Mesothelial cell of epicardium (in vitro differentiated cells): ENCODE measurements around the gene RNF38. TPM values are rescaled to one million over a fixed set of nuclear protein-coding genes. Genes with fewer than 3 reads are reported as not detected.

Experiments
- DNase-seq, 2 experiments: peaks; one replicate each; pipeline ENCODE4 v3.0.0; 2021; ENCODE audit warnings: low spot score in 2 of 2; ENCODE audit not compliant: unreplicated experiment in 2 of 2
- H3K27ac Mint-ChIP-seq: 2 replicates; pipeline ENCODE4 v1.8.0; 2021; ENCODE audit warnings: mixed read lengths
- H3K27me3 Mint-ChIP-seq: 2 replicates; pipeline ENCODE4 v1.8.0; 2021; ENCODE audit warnings: low read depth, mixed read lengths
- H3K36me3 Mint-ChIP-seq: 2 replicates; pipeline ENCODE4 v1.8.0; 2021; ENCODE audit warnings: mixed read lengths
- H3K4me1 Mint-ChIP-seq: 2 replicates; pipeline ENCODE4 v1.8.0; 2021; ENCODE audit warnings: mixed read lengths
- H3K4me3 Mint-ChIP-seq: 2 replicates; pipeline ENCODE4 v1.8.0; 2021; ENCODE audit warnings: mild to moderate bottlenecking, moderate library complexity, mixed read lengths
- H3K9me3 Mint-ChIP-seq: 2 replicates; pipeline ENCODE4 v1.8.0; 2021; ENCODE audit warnings: mixed read lengths
- CTCF ChIP-seq: fragments of 200-600 bp; sonication (generic); IDR thresholded peaks from one replicate; pipeline ENCODE4 v1.5.0; 2021; ENCODE audit warnings: antibody characterized with exemption; ENCODE audit not compliant: unreplicated experiment
- total RNA-seq: library from RNA; stranded (reverse); gene quantifications from 3 replicates; pipeline ENCODE4 v1.2.1, GENCODE V29; 2021

RNF38 gene
- total RNA-seq, 1 donor from 2014 or later = 42.3 TPM

- H3K4me1 Mint-ChIP-seq = peaks cover 16% of the 10 kb centered on the region
- TF ChIP-seq CTCF = no peak
These were observed 42.6 kb upstream of the RNF38 start for GRCh38 chr9:36442710-36443109.

GRCh38 chr9:36441966-36442365 lies 41.9 kb upstream of the RNF38 start:
- H3K36me3 Mint-ChIP-seq = peaks cover 8% of the 10 kb centered on the region

More at GRCh38 chr9:36442710-36443109, 42.6 kb upstream of the RNF38 start:
- H3K4me3 Mint-ChIP-seq = no peak overlapping the region
- H3K27me3 Mint-ChIP-seq = no peaks in the 10 kb centered on the region
- peaks cover 8% of the 10 kb centered on the region for H3K36me3 Mint-ChIP-seq
- no peak for DNase-seq
- H3K9me3 Mint-ChIP-seq = peaks cover 5% of the 10 kb centered on the region
- H3K27ac Mint-ChIP-seq = no peak overlapping the region

GRCh38 chr9:36438536-36439236 lies 38.6 kb upstream of the RNF38 start:
- Mint-ChIP-seq H3K4me3 (no peak overlapping the region), H3K36me3 (peaks cover 4% of the 10 kb centered on the region), H3K9me3 (peaks cover 5% of the 10 kb centered on the region), H3K27me3 (no peaks in the 10 kb centered on the region), H3K4me1 (peaks cover 10% of the 10 kb centered on the region), H3K27ac (no peak overlapping the region)
- DNase-seq = no peak
- TF ChIP-seq CTCF = no peak

More at GRCh38 chr9:36441966-36442365, 41.9 kb upstream of the RNF38 start:
- peaks cover 16% of the 10 kb centered on the region for H3K4me1 Mint-ChIP-seq
- H3K27me3 Mint-ChIP-seq = no peaks in the 10 kb centered on the region
- H3K9me3 Mint-ChIP-seq = peaks cover 5% of the 10 kb centered on the region
- H3K27ac Mint-ChIP-seq = no peak overlapping the region
- DNase-seq = no peak
- no peak for TF ChIP-seq CTCF
- no peak overlapping the region for H3K4me3 Mint-ChIP-seq

- peaks cover 9% of the 10 kb centered on the region for H3K4me1 Mint-ChIP-seq
- no peak overlapping the region for H3K27ac Mint-ChIP-seq
- peaks cover 5% of the 10 kb centered on the region for H3K9me3 Mint-ChIP-seq
- no peak for TF ChIP-seq CTCF
- DNase-seq = no peak
- H3K4me3 Mint-ChIP-seq = no peak overlapping the region
- no peaks in the 10 kb centered on the region for H3K27me3 Mint-ChIP-seq
- peaks cover 4% of the 10 kb centered on the region for H3K36me3 Mint-ChIP-seq
These were observed 37.7 kb upstream of the RNF38 start for GRCh38 chr9:36437790-36438189.

- H3K9me3 Mint-ChIP-seq = peaks cover 5% of the 10 kb centered on the region
- DNase-seq = no peak
- H3K27me3 Mint-ChIP-seq = no peaks in the 10 kb centered on the region
- no peak for TF ChIP-seq CTCF
- no peak overlapping the region for H3K4me3 Mint-ChIP-seq
- peaks cover 4% of the 10 kb centered on the region for H3K36me3 Mint-ChIP-seq
- peaks cover 6% of the 10 kb centered on the region for H3K4me1 Mint-ChIP-seq
- no peak overlapping the region for H3K27ac Mint-ChIP-seq
These were observed 36.8 kb upstream of the RNF38 start for GRCh38 chr9:36436909-36437308.
